Natural killer cell (primary cell): ENCODE data around the gene PLD1. TPM values are rescaled to one million over a fixed set of nuclear protein-coding genes. Genes with fewer than 3 reads are reported as not detected.

Experiments
- ATAC-seq, 3 donors: fragments of 150-1000 bp in 2 of 3; fragments of 200-7000 bp in 1 of 3; cut with Tn5 transposase; 1 replicate in 1 of 3; 2 replicates in 2 of 3; pipeline ENCODE4 v1.10.0; 2021; ENCODE audit warnings: mild to moderate bottlenecking in 2 of 3, moderate library complexity in 2 of 3
- DNase-seq, 2 donors: peaks; one replicate each; pipeline versions ENCODE4 v3.0.0 to v3.0.0-alpha.2; 2013 to 2021; ENCODE audit warnings: mixed read lengths in 1 of 2
- H3K27ac ChIP-seq: one replicate; pipeline ENCODE4 v1.5.1; 2013; ENCODE audit warnings: mild to moderate bottlenecking, low read length
- H3K27me3 ChIP-seq: one replicate; pipeline ENCODE4 v1.6.1; 2013; ENCODE audit warnings: low read length; ENCODE audit not compliant: control insufficient read depth, insufficient read depth
- H3K36me3 ChIP-seq: one replicate; pipeline ENCODE4 v1.6.1; 2013; ENCODE audit warnings: low read length; ENCODE audit not compliant: control insufficient read depth, insufficient read depth
- H3K4me1 ChIP-seq: one replicate; pipeline ENCODE4 v1.6.1; 2013; ENCODE audit warnings: low read length; ENCODE audit not compliant: control insufficient read depth, insufficient read depth
- H3K4me3 ChIP-seq: one replicate; pipeline ENCODE4 v1.5.1; 2013; ENCODE audit warnings: low read length
- H3K9me3 ChIP-seq: one replicate; pipeline ENCODE4 v1.6.1; 2013; ENCODE audit warnings: low read length; ENCODE audit not compliant: control insufficient read depth, insufficient read depth
- H3K27ac Mint-ChIP-seq, 2 donors: one replicate each; pipeline ENCODE4 v1.8.0; 2022; ENCODE audit warnings: mild to moderate bottlenecking in 2 of 2, mixed read lengths in 2 of 2, moderate library complexity in 1 of 2
- H3K27me3 Mint-ChIP-seq, 2 donors: one replicate each; pipeline ENCODE4 v1.8.0; 2022; ENCODE audit warnings: low read depth in 2 of 2, mixed read lengths in 2 of 2
- H3K36me3 Mint-ChIP-seq: one replicate; pipeline ENCODE4 v1.8.0; 2022; ENCODE audit warnings: mixed read lengths
- H3K4me1 Mint-ChIP-seq, 2 donors: one replicate each; pipeline ENCODE4 v1.8.0; 2022; ENCODE audit warnings: mixed read lengths in 2 of 2
- H3K4me3 Mint-ChIP-seq: one replicate; pipeline ENCODE4 v1.8.0; 2022; ENCODE audit warnings: mild to moderate bottlenecking, moderate library complexity, mixed read lengths
- H3K9me3 Mint-ChIP-seq, 2 donors: one replicate each; pipeline ENCODE4 v1.8.0; 2022; ENCODE audit warnings: mixed read lengths in 2 of 2
- WGBS: methylation state at CpG from one replicate; pipeline ENCODE4 v1.1.7; 2013; ENCODE audit warnings: missing lambda C conversion rate; ENCODE audit not compliant: insufficient coverage; 5-methylcytosine and 5-hydroxymethylcytosine counted together
- intact Hi-C: fragments of 100-400 bp; cut with micrococcal nuclease; formaldehyde crosslinking; loops from one replicate; pipeline ENCODE4 v1.14.2; 2022
- total RNA-seq, 4 donors: library from RNA; stranded (reverse); fragments of 120-200 nt in 1 of 4; gene quantifications; one replicate each; pipeline versions ENCODE4 v1.2.3 to v1.2.4, GENCODE V29; 2013 to 2022
- TF ChIP-seq, protein P1 (sequence below): fragments of 200-600 bp; IDR thresholded peaks from one replicate; pipeline ENCODE4 v1.8.0; 2022; ENCODE audit warnings: antibody characterized with exemption

PLD1 gene
- total RNA-seq, 3 donors from 2014 or later (not counting 1 experiment from before 2014, with no cell fraction given): 13.2 to 26.3 (median 17.1) TPM

DNA sequence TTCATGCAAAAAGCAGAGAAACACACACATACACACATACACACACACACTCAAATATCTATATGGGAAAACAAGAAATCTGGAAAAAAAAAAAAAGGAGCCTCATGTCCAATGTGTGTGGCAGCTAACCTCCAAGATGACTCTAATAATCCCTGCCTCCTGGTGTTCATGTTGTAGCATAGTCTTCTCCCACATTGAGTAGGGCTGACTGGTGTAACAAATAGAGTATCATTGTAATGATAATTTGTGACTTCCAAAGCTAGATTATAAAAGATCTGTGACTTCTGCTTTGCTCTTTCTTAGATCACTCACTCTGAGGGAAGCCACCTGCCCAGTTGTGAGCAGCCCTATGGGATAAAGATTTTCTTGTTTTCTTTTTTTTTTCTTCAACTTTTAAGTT is 219.2 kb downstream of the PLD1 start:
- H3K4me1 ChIP-seq: no peaks in the 10 kb centered on the region
- no peak overlapping the region for H3K4me3 Mint-ChIP-seq

GRCh38 chr3:171586274-171586673 is 224.0 kb downstream of the PLD1 start:
- WGBS: 56% methylated on average over 3 of the region's 3 CpGs
- Mint-ChIP-seq H3K27me3 (peaks cover 0 to 4% of the 10 kb centered on the region in 2 donors), H3K9me3 (no peaks in the 10 kb centered on the region), H3K36me3 (no peaks in the 10 kb centered on the region), H3K4me3 (no peak overlapping the region), H3K27ac (no peak overlapping the region), H3K4me1 (no peaks in the 10 kb centered on the region)
- ATAC-seq: no peak
- Histone ChIP-seq H3K4me1 (no peaks in the 10 kb centered on the region), H3K9me3 (no peaks in the 10 kb centered on the region), H3K27me3 (no peaks in the 10 kb centered on the region), H3K36me3 (no peaks in the 10 kb centered on the region), H3K4me3 (no peak overlapping the region), H3K27ac (no peak overlapping the region)
- TF ChIP-seq, protein P1, sequence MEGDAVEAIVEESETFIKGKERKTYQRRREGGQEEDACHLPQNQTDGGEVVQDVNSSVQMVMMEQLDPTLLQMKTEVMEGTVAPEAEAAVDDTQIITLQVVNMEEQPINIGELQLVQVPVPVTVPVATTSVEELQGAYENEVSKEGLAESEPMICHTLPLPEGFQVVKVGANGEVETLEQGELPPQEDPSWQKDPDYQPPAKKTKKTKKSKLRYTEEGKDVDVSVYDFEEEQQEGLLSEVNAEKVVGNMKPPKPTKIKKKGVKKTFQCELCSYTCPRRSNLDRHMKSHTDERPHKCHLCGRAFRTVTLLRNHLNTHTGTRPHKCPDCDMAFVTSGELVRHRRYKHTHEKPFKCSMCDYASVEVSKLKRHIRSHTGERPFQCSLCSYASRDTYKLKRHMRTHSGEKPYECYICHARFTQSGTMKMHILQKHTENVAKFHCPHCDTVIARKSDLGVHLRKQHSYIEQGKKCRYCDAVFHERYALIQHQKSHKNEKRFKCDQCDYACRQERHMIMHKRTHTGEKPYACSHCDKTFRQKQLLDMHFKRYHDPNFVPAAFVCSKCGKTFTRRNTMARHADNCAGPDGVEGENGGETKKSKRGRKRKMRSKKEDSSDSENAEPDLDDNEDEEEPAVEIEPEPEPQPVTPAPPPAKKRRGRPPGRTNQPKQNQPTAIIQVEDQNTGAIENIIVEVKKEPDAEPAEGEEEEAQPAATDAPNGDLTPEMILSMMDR: no peak
- intact Hi-C loops: no loop called here
- DNase-seq: no peak

More for the DNA sequence above, 219.2 kb downstream of the PLD1 start:
- no peak overlapping the region for H3K27ac Mint-ChIP-seq
- Histone ChIP-seq H3K27ac (no peak overlapping the region), H3K36me3 (no peaks in the 10 kb centered on the region), H3K9me3 (no peaks in the 10 kb centered on the region), H3K27me3 (no peaks in the 10 kb centered on the region), H3K4me3 (no peak overlapping the region)
- no peaks in the 10 kb centered on the region for H3K36me3 Mint-ChIP-seq
- no peak for ATAC-seq
- H3K27me3 Mint-ChIP-seq: peaks cover 0 to 9% of the 10 kb centered on the region in 2 donors
- no peaks in the 10 kb centered on the region for H3K9me3 Mint-ChIP-seq
- intact Hi-C loops: no loop called here
- DNase-seq: no peak
- TF ChIP-seq, protein P1: no peak
- no peaks in the 10 kb centered on the region for H3K4me1 Mint-ChIP-seq

GRCh38 chr3:171585039-171585438 is 225.2 kb downstream of the PLD1 start:
- Mint-ChIP-seq H3K9me3 (no peaks in the 10 kb centered on the region), H3K27me3 (peaks cover 0 to 4% of the 10 kb centered on the region in 2 donors), H3K4me3 (no peak overlapping the region), H3K27ac (no peak overlapping the region), H3K36me3 (no peaks in the 10 kb centered on the region), H3K4me1 (no peaks in the 10 kb centered on the region)
- Histone ChIP-seq H3K27me3 (no peaks in the 10 kb centered on the region), H3K4me1 (no peaks in the 10 kb centered on the region), H3K27ac (no peak overlapping the region), H3K9me3 (no peaks in the 10 kb centered on the region), H3K36me3 (no peaks in the 10 kb centered on the region), H3K4me3 (no peak overlapping the region)
- intact Hi-C loops: no loop called here
- DNase-seq (no peak), ATAC-seq (no peak)
- TF ChIP-seq, protein P1: no peak
- 97% methylated on average over 3 of the region's 3 CpGs for WGBS

DNA sequence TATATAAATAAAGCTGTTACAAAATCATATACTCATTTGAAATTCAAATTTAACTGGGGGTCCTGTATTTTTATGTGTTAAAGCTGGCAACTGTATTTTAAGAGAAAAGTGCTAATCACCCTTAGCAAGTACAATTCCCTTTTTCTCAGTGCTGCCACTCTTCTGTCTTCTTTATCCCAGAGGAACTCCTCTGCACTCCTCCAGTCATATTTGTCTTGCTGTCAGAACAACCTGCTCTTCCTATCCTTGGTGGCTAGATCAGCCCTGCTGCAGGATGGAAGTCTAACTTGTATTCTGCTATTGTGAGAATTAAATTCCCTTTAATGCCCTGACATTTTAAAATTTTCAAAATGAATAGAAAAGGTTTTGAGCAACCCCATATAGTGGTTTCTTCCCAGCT is 226.2 kb downstream of the PLD1 start:
- no peak overlapping the region for H3K27ac Mint-ChIP-seq
- H3K27me3 Mint-ChIP-seq: peaks cover 0 to 8% of the 10 kb centered on the region in 2 donors
- no peaks in the 10 kb centered on the region for H3K36me3 ChIP-seq
- H3K36me3 Mint-ChIP-seq: no peaks in the 10 kb centered on the region
- intact Hi-C loops: no loop called here
- no peaks in the 10 kb centered on the region for H3K27me3 ChIP-seq
- DNase-seq (no peak), ATAC-seq (no peak)
- H3K9me3 Mint-ChIP-seq: no peaks in the 10 kb centered on the region
- H3K4me3 Mint-ChIP-seq: no peak overlapping the region
- H3K4me1 Mint-ChIP-seq: no peaks in the 10 kb centered on the region
- TF ChIP-seq, protein P1: no peak
- no peaks in the 10 kb centered on the region for H3K9me3 ChIP-seq
- no peak overlapping the region for H3K27ac ChIP-seq
- H3K4me3 ChIP-seq: no peak overlapping the region
- no peaks in the 10 kb centered on the region for H3K4me1 ChIP-seq
